GM18502 (cell line): ENCODE results near the gene PIK3R3.
A peak's percentile ranks its signal among the peaks of the same experiment; 100 is the strongest.

Source experiments
- ATAC-seq: cut with Tn5 transposase; IDR thresholded peaks from one replicate; pipeline ENCODE4 v1.9.1; 2021; ENCODE audit warnings: mild to moderate bottlenecking; ENCODE audit not compliant: unreplicated experiment, poor library complexity

PIK3R3 gene

GRCh38 chr1:46158312-46159281 lies 26.2 kb upstream of the PIK3R3 start:
- ATAC-seq, result peak; percentile 50

DNA sequence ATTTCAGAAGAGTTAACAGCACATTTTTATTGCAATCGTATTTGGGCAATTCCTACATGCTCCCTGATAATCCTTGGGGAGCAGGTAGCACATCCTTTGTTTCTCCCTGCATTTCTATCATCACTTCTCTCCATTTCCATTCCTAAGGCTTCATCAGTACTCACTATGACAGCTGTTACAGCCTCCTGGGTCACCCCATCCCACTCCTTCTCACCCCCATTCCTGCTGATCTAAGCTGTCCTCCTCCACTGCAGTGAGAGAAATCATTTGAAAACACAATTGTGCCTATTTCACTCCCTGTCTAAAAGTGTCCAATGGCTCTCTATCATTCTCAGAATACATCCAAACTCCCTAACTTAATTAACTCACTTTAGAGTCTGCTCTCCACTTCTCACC lies 25.5 kb upstream of the PIK3R3 start:
- no peak for ATAC-seq

DNA sequence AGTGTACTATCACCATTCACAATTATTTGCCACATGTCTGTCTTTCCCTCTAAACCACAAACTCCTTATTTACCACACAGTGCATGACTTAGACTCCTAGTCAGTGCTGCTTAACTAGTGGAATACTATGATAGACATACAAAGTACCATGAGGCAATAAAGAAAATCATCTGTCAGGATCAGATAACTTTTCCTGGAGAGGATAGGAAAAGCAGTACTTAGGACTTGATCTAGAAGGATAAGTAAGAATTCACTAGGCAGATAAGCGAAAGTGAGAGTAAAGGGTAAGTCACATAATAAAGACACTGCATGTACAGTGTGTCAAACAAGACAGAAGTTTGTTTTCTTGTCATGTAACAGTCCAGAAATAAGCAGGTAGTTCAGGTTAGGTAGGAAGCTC lies 21.3 kb upstream of the PIK3R3 start:
- ATAC-seq, result no peak

GRCh38 chr1:46153228-46153627 lies 20.8 kb upstream of the PIK3R3 start:
- no peak for ATAC-seq

- peak; percentile 43 for ATAC-seq
These were observed 19.6 kb upstream of the PIK3R3 start for GRCh38 chr1:46152016-46152415.

- no peak for ATAC-seq
These were observed 17.7 kb upstream of the PIK3R3 start for GRCh38 chr1:46150085-46150484.

DNA sequence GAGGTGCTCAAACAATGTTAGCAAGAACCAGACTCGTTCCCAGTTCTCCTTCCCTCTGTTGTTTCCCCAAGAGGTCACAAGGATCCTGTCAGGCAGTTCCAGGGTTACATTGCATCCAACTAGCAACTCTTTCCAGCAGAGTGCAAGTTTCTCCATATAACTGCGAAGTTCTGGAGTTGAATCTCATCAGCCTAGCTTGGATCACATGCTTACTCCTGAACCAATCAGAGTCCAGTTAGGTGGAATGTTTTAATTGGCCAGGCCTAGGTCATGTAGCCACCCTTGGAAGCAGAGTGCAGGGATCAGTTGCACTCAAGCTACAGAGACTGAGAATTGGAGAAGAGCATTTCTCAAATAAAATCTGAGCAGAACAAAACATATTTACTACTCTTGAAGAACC lies 15.9 kb upstream of the PIK3R3 start:
- ATAC-seq, result no peak

GRCh38 chr1:46137916-46138315 lies 5.5 kb upstream of the PIK3R3 start:
- no peak for ATAC-seq

DNA sequence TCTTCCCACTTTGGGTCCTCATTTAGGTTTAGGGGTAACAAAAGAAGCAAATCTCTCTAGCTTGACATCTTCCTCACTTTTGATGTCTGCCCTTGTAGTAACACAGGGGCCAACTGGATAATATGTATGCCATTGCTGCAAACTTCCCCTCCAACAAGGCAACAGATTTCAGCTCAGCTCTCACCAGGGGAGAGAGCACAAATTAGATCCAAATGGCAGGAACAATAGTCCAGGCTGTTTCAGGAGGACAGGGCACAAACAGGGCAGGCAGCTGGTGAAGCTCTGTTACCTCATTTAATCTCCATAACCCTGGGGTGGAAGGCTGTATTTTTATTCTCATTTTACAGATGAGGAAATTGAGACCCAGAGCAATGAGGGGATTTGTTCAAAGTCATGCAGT lies 4.3 kb upstream of the PIK3R3 start:
- ATAC-seq, result no peak

DNA sequence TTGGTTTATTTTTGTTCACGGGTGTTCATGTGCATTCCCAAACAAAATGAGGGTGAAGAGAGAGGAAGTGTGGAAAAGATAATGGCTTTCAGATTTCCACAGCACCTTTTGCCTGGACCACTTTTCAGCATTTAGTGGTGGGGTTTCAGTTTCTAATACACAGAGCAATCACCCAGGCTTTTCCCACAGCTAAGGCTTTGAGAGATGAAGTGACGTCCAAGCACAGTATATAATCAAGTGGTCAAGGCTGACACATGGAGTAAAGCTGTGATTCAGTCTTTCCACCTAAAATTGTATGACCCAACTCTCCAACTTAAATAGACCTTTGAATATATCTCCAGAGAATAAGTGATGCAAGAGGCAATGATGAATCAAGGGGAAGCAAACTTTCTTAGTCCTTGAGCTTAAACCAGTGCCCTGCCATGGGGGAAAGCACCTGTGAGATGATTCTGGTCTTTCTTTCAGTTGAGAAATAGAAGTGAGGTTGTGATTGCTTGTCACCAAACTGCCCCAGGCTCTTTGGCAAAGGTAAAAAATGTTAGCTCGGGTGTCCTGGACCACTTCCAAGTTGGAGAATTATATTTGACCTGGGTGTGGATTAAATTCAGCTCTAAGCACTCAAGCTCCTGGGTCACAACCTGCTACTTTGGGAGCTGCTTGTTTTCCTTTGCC lies 2.4 kb upstream of the PIK3R3 start:
- ATAC-seq, result no peak

DNA sequence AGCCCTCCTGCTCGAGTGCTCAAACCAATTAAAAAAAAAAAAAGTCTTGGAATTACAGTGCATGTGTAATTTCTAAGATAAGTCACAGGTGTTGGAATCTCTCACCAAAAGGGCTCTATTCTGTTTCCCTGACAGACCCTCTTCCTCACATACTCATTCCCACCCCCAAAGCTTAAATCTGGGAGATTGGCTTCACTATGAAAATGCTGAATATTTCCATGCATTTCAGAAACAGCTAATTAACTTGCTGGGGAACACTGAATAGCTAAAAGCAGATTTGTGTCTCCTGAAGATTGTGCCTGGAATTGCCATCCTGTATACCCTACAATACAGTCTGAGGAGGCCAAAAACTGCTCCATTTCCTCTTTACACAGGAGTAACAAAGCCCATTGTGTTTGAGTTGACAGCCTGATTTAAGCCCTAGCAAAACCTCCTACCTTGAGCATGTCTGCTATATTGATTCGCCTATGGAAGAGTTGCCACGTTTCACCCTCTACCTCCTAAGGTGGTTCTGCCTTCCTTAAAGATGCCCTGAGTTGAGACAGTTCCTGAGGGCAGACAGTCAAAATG lies 1.4 kb upstream of the PIK3R3 start:
- ATAC-seq, result no peak

DNA sequence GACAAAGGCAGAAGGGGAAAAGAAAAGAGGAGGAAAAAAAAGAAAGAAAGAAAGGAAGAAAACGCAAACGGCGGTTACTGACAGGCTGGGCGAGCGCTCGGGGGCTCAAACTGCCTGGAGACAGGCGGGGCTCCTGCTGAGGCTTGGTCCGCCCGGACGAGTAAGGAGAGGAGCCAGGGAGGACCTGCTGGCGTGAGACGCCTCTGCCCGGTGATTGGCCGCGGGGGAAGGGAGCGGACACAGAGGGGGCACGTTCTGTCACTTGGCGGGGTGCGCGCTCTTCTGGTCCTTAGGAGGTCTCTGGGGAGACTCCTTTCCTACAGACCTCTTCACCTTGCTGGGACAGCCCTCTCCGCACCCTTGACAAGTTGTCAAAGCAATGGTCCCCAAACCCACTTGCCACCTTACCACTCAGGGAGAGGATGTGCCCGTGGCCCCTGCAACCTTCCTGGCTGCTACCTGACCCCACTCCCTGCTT lies 791 bp upstream of the PIK3R3 start:
- ATAC-seq, result peak; percentile 58

DNA sequence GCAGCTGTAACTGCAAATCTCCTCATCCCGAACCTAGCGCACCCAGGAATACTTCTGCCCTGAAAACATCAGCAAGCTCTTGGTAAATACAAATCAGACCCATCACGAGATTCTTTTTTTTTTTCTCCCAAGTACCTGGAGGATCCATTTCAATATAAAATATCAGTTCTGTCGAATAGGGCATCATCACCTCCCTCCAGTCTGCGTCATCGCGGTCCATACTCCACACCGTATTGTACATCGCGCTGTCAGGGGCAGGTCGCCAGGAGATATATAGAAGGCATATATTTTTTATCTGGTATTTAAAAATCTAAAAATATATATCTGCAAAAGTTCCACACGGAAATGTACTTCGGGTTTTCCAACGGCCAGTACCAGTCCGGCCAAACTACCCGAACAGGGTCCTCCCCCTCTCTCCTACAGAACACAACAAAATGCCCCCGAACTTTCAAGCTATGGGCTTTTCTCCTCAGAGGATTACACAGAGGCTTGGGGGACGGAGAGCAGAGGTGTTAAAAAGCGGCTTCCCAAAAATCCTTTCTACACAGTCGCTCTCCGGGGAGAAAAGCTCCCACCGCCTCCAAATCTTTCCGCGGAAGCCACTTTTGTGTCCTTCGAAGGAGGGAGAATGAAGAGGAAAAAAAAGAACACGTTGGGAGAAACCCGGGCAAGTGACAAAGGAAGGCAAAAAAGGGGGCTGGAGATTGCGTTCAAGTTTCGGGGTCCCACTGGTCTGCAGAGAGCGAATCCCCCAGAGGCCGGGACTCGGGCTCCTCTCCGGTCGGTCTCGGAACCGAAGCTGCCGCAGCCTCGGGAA lies 509 bp downstream of the PIK3R3 start:
- no peak for ATAC-seq

GRCh38 chr1:46131093-46131492 lies 1.3 kb downstream of the PIK3R3 start:
- ATAC-seq, result no peak

DNA sequence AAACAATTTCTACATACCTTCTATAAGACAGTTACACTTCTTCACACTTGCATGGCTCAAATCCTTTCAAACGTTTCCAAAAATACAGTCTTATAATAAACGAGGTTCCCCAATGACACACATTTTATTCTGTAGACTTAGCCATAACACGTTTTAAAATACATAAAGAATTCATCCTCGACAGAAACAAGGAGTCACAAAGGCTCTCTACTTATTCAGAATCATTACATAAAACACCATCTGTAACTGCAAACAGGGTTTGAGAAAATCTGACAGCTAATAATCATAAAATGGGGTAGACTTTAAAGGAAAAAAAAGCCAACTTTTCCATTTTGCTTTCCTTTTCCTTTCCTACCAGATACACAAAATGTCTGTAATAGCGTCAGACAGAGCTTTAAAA lies 1.8 kb downstream of the PIK3R3 start:
- no peak for ATAC-seq

DNA sequence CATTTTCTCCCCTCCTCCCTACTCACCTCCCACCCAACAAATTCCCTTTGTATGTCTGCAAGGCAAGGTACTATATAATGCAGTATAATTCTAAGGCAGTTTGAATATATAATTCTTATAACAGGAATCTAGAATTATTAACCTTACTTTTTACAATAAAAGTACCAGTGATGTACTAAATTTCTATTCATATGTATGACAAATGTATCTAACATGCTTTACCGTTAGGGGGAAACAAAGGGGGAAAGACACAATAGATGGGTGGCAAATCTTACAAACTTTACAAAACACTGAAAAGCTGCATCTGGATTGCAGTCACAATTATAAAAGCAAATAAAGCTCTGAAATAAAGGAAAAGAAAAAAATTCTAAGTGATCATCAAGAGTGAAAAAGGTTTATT lies 2.3 kb downstream of the PIK3R3 start:
- no peak for ATAC-seq

GRCh38 chr1:46128344-46128743 lies 4.1 kb downstream of the PIK3R3 start:
- ATAC-seq, result no peak

DNA sequence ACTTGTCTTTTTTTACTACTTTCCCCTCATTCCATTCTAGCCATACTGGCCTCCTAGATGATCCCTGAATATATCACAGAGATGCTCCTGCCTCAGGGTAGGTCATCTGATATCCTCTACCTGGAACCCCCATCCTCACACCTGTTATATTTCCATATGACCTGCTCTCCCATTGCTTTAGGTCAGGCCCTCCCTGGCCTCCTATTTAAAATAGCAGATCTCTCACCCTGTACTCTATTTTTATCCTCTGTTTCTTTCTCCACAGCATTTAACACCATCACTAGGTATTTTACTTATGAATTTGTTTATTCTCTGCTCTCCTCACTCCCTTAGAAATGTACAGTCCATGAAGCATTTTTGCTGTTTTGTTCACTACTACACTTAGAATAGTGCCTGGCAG lies 13.6 kb downstream of the PIK3R3 start:
- no peak for ATAC-seq

- ATAC-seq, result no peak
These were observed 14.5 kb downstream of the PIK3R3 start for GRCh38 chr1:46117810-46118494.
